ENCODE measurements around the gene HOXB5. TPM values are rescaled to one million over a fixed set of nuclear protein-coding genes. Genes with fewer than 3 reads are reported as not detected.

The HOXB5 gene
- total RNA-seq, 1 donor from 2014 or later, result not detected

DNA sequence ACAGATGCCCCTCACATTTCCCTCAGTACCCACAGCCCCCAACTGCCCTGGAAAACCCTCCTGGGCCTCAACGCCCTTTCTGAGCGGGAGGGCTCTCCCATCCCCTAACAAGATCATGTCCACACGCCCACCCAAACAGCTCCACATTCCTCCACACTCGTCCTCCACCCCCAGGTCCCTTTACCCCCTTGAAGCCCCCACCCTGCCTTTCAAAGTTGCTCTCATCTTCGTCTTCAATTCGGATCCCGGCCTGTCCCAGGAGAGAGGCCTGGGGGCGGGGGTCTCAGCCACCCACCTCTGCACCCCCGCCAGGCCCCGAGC, 29.8 kb downstream of the HOXB5 start:
- Histone ChIP-seq H3K4me1 (no peaks in the 10 kb centered on the region), H3K9ac (no peak overlapping the region)
- H3K36me3 Mint-ChIP-seq, result no peaks in the 10 kb centered on the region

GRCh38 chr17:48563385-48563838, 30.2 kb downstream of the HOXB5 start:
- TF ChIP-seq CTCF (IDR thresholded peaks at IDR 0.05) (no peak), EZH2phosphoT487 (IDR thresholded peaks at IDR 0.05) (peak; percentile 24)
- no peak overlapping the region for H3K27ac ChIP-seq
- H4K20me1 ChIP-seq (ENCODE audit: low read depth), result peaks cover 94% of the 10 kb centered on the region
- no peak overlapping the region for H3K9ac ChIP-seq
- DNase-seq (ENCODE audit: low spot score), result no peak
- H3K79me2 ChIP-seq (ENCODE audit: low read depth), result no peaks in the 10 kb centered on the region
- Mint-ChIP-seq H3K4me1 (no peaks in the 10 kb centered on the region), H3K27me3 (ENCODE audit: insufficient read depth, low read depth) (peaks cover 54% of the 10 kb centered on the region), H3K4me3 (peak overlapping the region; percentile 16), H3K27ac (no peak overlapping the region), H3K36me3 (no peaks in the 10 kb centered on the region), H3K9me3 (peaks cover 3% of the 10 kb centered on the region)
- H3K9me3 ChIP-seq (ENCODE audit: low read depth), result no peaks in the 10 kb centered on the region
- H3K27me3 ChIP-seq, result peaks cover 100% of the 10 kb centered on the region
- no peak overlapping the region for H2AFZ ChIP-seq (replicated peaks)
- no peak overlapping the region for H3K4me3 ChIP-seq
- H3K4me1 ChIP-seq, result no peaks in the 10 kb centered on the region
- no peak overlapping the region for H3K4me2 ChIP-seq
- no peaks in the 10 kb centered on the region for H3F3A ChIP-seq (ENCODE audit: low read depth)
- no peaks in the 10 kb centered on the region for H3K36me3 ChIP-seq

More for the DNA sequence above, 29.8 kb downstream of the HOXB5 start:
- H3K27me3 Mint-ChIP-seq (ENCODE audit: insufficient read depth, low read depth), result peaks cover 50% of the 10 kb centered on the region
- peaks cover 3% of the 10 kb centered on the region for H3K9me3 Mint-ChIP-seq
- H3F3A ChIP-seq (ENCODE audit: low read depth), result no peaks in the 10 kb centered on the region
- no peaks in the 10 kb centered on the region for H3K9me3 ChIP-seq (ENCODE audit: low read depth)
- H3K79me2 ChIP-seq (ENCODE audit: low read depth), result no peaks in the 10 kb centered on the region
- H4K20me1 ChIP-seq (ENCODE audit: low read depth), result peaks cover 94% of the 10 kb centered on the region
- no peak overlapping the region for H3K4me2 ChIP-seq
- H3K27ac ChIP-seq, result no peak overlapping the region
- H3K27ac Mint-ChIP-seq, result no peak overlapping the region
- no peaks in the 10 kb centered on the region for H3K4me1 Mint-ChIP-seq
- DNase-seq (ENCODE audit: low spot score), result no peak
- no peak overlapping the region for H3K4me3 ChIP-seq
- TF ChIP-seq EZH2phosphoT487 (IDR thresholded peaks at IDR 0.05) (peak; percentile 73), EZH2 (IDR thresholded peaks at IDR 0.05) (peak; percentile 89), CTCF (IDR thresholded peaks at IDR 0.05) (no peak)
- H3K4me3 Mint-ChIP-seq, result peak overlapping the region; percentile 16
- no peaks in the 10 kb centered on the region for H3K36me3 ChIP-seq
- no peak overlapping the region for H2AFZ ChIP-seq (replicated peaks)
- H3K27me3 ChIP-seq, result peaks cover 100% of the 10 kb centered on the region

DNA sequence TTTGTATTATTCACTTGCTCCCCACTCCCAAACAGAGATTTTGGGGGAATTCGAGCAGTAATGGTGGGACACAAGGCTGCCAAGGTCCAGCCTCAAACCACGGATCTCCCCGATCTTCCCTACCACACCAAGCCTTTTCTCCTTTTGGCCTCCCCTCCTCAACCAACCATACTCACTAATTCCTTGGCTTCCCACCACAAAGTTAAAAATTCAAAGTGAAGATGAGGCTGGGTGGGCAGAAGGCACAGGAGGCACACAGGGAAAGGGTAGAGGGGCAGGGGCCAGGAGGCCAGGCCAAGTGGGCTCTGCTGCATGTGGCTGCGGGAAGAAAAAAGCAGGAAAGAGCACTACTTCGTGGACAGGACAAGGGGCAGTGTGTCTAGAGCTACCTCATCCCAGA, 30.6 kb downstream of the HOXB5 start:
- no peak overlapping the region for H3K4me3 ChIP-seq
- no peaks in the 10 kb centered on the region for H3K4me1 ChIP-seq
- no peak overlapping the region for H3K4me2 ChIP-seq
- no peaks in the 10 kb centered on the region for H3F3A ChIP-seq (ENCODE audit: low read depth)
- H3K79me2 ChIP-seq (ENCODE audit: low read depth), result no peaks in the 10 kb centered on the region
- peaks cover 100% of the 10 kb centered on the region for H3K27me3 ChIP-seq
- TF ChIP-seq EZH2 (IDR thresholded peaks at IDR 0.05) (no peak), CTCF (IDR thresholded peaks at IDR 0.05) (no peak), EZH2phosphoT487 (IDR thresholded peaks at IDR 0.05) (no peak)
- no peak overlapping the region for H3K27ac ChIP-seq
- H3K36me3 Mint-ChIP-seq, result no peaks in the 10 kb centered on the region
- no peak for DNase-seq (ENCODE audit: low spot score)
- H3K27me3 Mint-ChIP-seq (ENCODE audit: insufficient read depth, low read depth), result peaks cover 59% of the 10 kb centered on the region
- no peak overlapping the region for H2AFZ ChIP-seq (replicated peaks)
- H3K9ac ChIP-seq, result no peak overlapping the region
- H3K9me3 Mint-ChIP-seq, result peaks cover 3% of the 10 kb centered on the region
- H4K20me1 ChIP-seq (ENCODE audit: low read depth), result peaks cover 94% of the 10 kb centered on the region
- H3K4me3 Mint-ChIP-seq, result no peak overlapping the region
- H3K9me3 ChIP-seq (ENCODE audit: low read depth), result no peaks in the 10 kb centered on the region
- no peak overlapping the region for H3K27ac Mint-ChIP-seq
- no peaks in the 10 kb centered on the region for H3K36me3 ChIP-seq
- no peaks in the 10 kb centered on the region for H3K4me1 Mint-ChIP-seq
